ENCODE data around the gene ZNF304.

The ZNF304 gene

DNA sequence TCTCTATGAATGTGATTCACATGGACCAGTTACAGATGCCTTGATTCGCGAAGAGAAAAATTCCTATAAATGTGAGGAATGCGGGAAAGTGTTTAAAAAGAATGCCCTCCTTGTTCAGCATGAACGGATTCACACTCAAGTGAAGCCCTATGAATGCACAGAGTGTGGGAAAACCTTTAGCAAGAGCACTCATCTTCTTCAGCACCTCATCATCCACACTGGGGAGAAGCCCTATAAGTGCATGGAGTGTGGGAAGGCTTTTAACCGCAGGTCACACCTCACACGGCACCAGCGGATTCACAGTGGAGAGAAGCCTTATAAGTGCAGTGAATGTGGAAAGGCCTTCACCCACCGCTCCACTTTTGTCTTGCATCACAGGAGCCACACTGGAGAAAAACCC is 23.1 kb upstream of the ZNF304 start:
- Mint-ChIP-seq H3K27ac (no peak overlapping the region), H3K27me3 (ENCODE audit: low read depth) (no peaks in the 10 kb centered on the region), H3K4me1 (ENCODE audit: low read depth) (no peaks in the 10 kb centered on the region), H3K9me3 (peaks cover 56% of the 10 kb centered on the region), H3K36me3 (ENCODE audit: low read depth) (peaks cover 83% of the 10 kb centered on the region), H3K4me3 (no peak overlapping the region)
- DNase-seq (ENCODE audit: low spot score), result no peak

DNA sequence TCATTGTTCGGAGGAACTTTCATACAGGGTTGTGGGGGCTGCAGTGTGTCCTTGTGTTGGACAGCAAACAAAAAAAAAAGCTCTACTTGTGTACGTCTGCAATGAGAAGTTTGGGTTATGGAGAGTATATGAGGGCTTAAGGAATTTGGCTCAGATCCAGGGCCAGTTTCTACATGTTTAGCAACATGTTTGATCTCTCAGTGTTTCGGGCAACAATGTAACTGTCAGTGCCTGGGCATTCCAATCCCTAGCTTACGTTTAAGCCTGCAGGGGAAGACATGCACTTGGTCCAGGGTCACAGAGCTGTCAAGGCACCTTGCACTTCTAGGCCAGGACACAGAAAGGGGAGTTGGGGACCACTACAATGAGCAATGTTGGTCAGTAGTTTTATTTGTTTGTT is 16.9 kb upstream of the ZNF304 start:
- Mint-ChIP-seq H3K36me3 (ENCODE audit: low read depth) (peaks cover 23% of the 10 kb centered on the region), H3K9me3 (peaks cover 50% of the 10 kb centered on the region), H3K4me1 (ENCODE audit: low read depth) (no peaks in the 10 kb centered on the region), H3K27ac (no peak overlapping the region), H3K27me3 (ENCODE audit: low read depth) (no peaks in the 10 kb centered on the region), H3K4me3 (no peak overlapping the region)
- DNase-seq (ENCODE audit: low spot score), result no peak

DNA sequence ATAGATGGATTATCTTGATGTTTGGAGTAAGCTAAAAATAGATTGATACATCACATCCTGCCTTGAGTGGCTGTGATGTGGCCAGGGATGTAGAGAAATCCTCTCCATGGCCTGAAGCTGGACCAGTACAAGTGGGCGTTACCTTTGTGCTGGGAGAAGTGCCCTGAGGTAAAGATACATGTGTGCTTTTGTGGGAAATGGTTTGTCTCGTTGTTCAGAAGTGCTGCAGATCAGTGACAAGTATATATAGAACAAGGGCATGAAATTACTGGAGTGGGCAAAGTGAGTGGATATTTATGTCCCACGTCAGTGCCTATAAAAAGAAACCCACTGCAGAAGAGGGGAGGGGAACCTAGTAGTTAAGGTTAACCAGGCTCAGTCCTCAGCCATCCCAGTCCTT is 12.2 kb upstream of the ZNF304 start:
- H3K4me1 Mint-ChIP-seq (ENCODE audit: low read depth), result no peaks in the 10 kb centered on the region
- no peak for DNase-seq (ENCODE audit: low spot score)
- H3K4me3 Mint-ChIP-seq, result no peak overlapping the region
- no peak overlapping the region for H3K27ac Mint-ChIP-seq
- H3K9me3 Mint-ChIP-seq, result peaks cover 35% of the 10 kb centered on the region
- no peaks in the 10 kb centered on the region for H3K36me3 Mint-ChIP-seq (ENCODE audit: low read depth)
- no peaks in the 10 kb centered on the region for H3K27me3 Mint-ChIP-seq (ENCODE audit: low read depth)

DNA sequence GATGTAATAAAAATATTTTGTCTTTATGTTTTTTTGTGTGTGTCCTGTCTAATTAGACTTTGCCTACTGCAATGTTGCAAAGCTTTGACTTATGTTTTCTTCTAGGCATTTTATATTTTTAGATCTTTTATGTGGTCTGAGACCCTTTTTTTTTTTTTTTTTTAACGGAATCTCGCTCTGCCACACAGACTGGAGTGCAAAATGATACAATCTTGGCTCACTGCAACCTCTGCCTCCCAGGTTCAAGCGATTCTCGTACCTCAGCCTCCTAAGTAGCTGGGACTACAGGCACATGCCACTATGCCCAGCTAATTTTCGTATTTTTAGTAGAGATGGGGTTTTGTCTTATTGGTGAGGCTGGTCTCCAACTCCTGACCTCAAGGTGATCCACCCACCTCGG is 8.5 kb upstream of the ZNF304 start:
- Mint-ChIP-seq H3K9me3 (peaks cover 32% of the 10 kb centered on the region), H3K27ac (no peak overlapping the region), H3K4me1 (ENCODE audit: low read depth) (no peaks in the 10 kb centered on the region), H3K27me3 (ENCODE audit: low read depth) (no peaks in the 10 kb centered on the region), H3K4me3 (no peak overlapping the region), H3K36me3 (ENCODE audit: low read depth) (no peaks in the 10 kb centered on the region)
- DNase-seq (ENCODE audit: low spot score), result no peak

GRCh38 chr19:57348136-57348535 is 2.9 kb upstream of the ZNF304 start:
- Mint-ChIP-seq H3K4me1 (ENCODE audit: low read depth) (peaks cover 16% of the 10 kb centered on the region), H3K27me3 (ENCODE audit: low read depth) (no peaks in the 10 kb centered on the region), H3K27ac (no peak overlapping the region), H3K9me3 (peaks cover 38% of the 10 kb centered on the region), H3K4me3 (no peak overlapping the region), H3K36me3 (ENCODE audit: low read depth) (peaks cover 26% of the 10 kb centered on the region)
- no peak for DNase-seq (ENCODE audit: low spot score)

GRCh38 chr19:57351867-57352266 is 796 bp downstream of the ZNF304 start:
- peak overlapping the region; percentile 83 for H3K27ac Mint-ChIP-seq
- no peak for DNase-seq (ENCODE audit: low spot score)
- H3K9me3 Mint-ChIP-seq, result peaks cover 57% of the 10 kb centered on the region
- H3K4me3 Mint-ChIP-seq, result peak overlapping the region; percentile 93
- H3K4me1 Mint-ChIP-seq (ENCODE audit: low read depth), result peaks cover 17% of the 10 kb centered on the region
- no peaks in the 10 kb centered on the region for H3K27me3 Mint-ChIP-seq (ENCODE audit: low read depth)
- H3K36me3 Mint-ChIP-seq (ENCODE audit: low read depth), result peaks cover 62% of the 10 kb centered on the region

DNA sequence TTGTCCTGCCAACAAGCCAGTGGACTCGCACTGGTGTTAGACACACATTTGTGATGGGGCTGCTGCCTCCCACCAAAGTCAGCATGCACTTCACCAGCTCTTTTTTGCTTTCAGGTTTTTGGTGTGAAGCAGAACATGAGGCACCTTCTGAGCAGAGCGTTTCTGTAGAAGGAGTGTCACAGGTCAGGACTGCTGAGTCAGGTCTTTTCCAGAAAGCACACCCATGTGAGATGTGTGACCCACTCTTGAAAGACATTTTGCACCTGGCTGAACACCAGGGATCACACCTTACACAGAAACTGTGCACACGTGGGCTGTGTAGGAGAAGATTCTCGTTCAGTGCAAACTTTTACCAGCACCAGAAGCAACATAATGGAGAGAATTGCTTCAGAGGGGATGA is 4.8 kb downstream of the ZNF304 start:
- Mint-ChIP-seq H3K36me3 (ENCODE audit: low read depth) (peaks cover 82% of the 10 kb centered on the region), H3K4me1 (ENCODE audit: low read depth) (peaks cover 15% of the 10 kb centered on the region), H3K4me3 (no peak overlapping the region), H3K9me3 (peaks cover 75% of the 10 kb centered on the region), H3K27ac (no peak overlapping the region), H3K27me3 (ENCODE audit: low read depth) (no peaks in the 10 kb centered on the region)
- no peak for DNase-seq (ENCODE audit: low spot score)

- Mint-ChIP-seq H3K27ac (no peak overlapping the region), H3K4me3 (no peak overlapping the region), H3K4me1 (ENCODE audit: low read depth) (peaks cover 5% of the 10 kb centered on the region), H3K27me3 (ENCODE audit: low read depth) (no peaks in the 10 kb centered on the region), H3K36me3 (ENCODE audit: low read depth) (peaks cover 74% of the 10 kb centered on the region), H3K9me3 (peaks cover 69% of the 10 kb centered on the region)
- no peak for DNase-seq (ENCODE audit: low spot score)
Measured at GRCh38 chr19:57357406-57357805, 6.3 kb downstream of the ZNF304 start.

- peaks cover 65% of the 10 kb centered on the region for H3K9me3 Mint-ChIP-seq
Measured at GRCh38 chr19:57359300-57359699, 8.2 kb downstream of the ZNF304 start.

GRCh38 chr19:57362419-57362818 is 11.3 kb downstream of the ZNF304 start:
- peak overlapping the region; percentile 94 for H3K4me3 Mint-ChIP-seq
- H3K9me3 Mint-ChIP-seq, result peaks cover 42% of the 10 kb centered on the region
- H3K36me3 Mint-ChIP-seq (ENCODE audit: low read depth), result peaks cover 38% of the 10 kb centered on the region
- H3K4me1 Mint-ChIP-seq (ENCODE audit: low read depth), result peaks cover 10% of the 10 kb centered on the region
- H3K27me3 Mint-ChIP-seq (ENCODE audit: low read depth), result peaks cover 3% of the 10 kb centered on the region
- DNase-seq (ENCODE audit: low spot score), result no peak
- H3K27ac Mint-ChIP-seq, result no peak overlapping the region

More at GRCh38 chr19:57359300-57359699, 8.2 kb downstream of the ZNF304 start:
- no peak for DNase-seq (ENCODE audit: low spot score)
- peaks cover 10% of the 10 kb centered on the region for H3K4me1 Mint-ChIP-seq (ENCODE audit: low read depth)
- H3K27me3 Mint-ChIP-seq (ENCODE audit: low read depth), result peaks cover 3% of the 10 kb centered on the region
- no peak overlapping the region for H3K27ac Mint-ChIP-seq
- peaks cover 66% of the 10 kb centered on the region for H3K36me3 Mint-ChIP-seq (ENCODE audit: low read depth)
- no peak overlapping the region for H3K4me3 Mint-ChIP-seq

- H3K9me3 Mint-ChIP-seq, result peaks cover 36% of the 10 kb centered on the region
- peaks cover 3% of the 10 kb centered on the region for H3K27me3 Mint-ChIP-seq (ENCODE audit: low read depth)
- peak within 1 kb of the TSS; percentile 94 for H3K4me3 Mint-ChIP-seq
- peaks cover 32% of the 10 kb centered on the region for H3K36me3 Mint-ChIP-seq (ENCODE audit: low read depth)
- peak within 1 kb of the TSS; percentile 96 for H3K27ac Mint-ChIP-seq
- peak; percentile 99 for DNase-seq (ENCODE audit: low spot score)
- peaks cover 10% of the 10 kb centered on the region for H3K4me1 Mint-ChIP-seq (ENCODE audit: low read depth)
Measured at GRCh38 chr19:57362997-57363687, 12.1 kb downstream of the ZNF304 start, which contains the start of the genes TRAPPC2B and ZNF547. Gene TRAPPC2B, plus strand, starts transcription at chr19:57363551. Its CDS starts 1,283 bp downstream, at chr19:57364834. Gene ZNF547, plus strand, starts transcription at chr19:57363551. Its CDS starts 5,005 bp downstream, at chr19:57368556.

- peak overlapping the region; percentile 94 for H3K4me3 Mint-ChIP-seq
- peaks cover 35% of the 10 kb centered on the region for H3K9me3 Mint-ChIP-seq
- peaks cover 3% of the 10 kb centered on the region for H3K27me3 Mint-ChIP-seq (ENCODE audit: low read depth)
- H3K27ac Mint-ChIP-seq, result peak overlapping the region; percentile 96
- DNase-seq (ENCODE audit: low spot score), result no peak
- peaks cover 29% of the 10 kb centered on the region for H3K36me3 Mint-ChIP-seq (ENCODE audit: low read depth)
- peaks cover 10% of the 10 kb centered on the region for H3K4me1 Mint-ChIP-seq (ENCODE audit: low read depth)
Measured at GRCh38 chr19:57363688-57364181, 12.7 kb downstream of the ZNF304 start.

DNA sequence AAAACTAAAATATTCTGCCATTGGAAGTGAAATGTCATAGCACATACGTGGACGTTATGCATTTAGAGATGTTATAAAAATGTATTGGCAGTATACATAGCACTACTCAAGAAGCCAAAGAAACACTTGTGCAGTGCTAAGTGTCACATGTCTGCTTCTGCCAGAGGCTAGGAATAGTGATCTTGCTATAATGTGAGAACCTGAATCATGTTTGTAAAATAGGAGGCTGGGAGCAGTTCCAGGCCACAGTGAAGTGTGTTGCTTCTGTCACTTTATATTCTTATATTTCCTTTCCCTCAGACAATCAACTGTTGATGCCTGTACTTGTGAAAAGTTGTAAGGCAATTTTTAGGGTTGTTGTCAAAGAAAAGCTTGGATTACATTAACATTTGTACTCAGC is 15.7 kb downstream of the ZNF304 start:
- H3K27me3 Mint-ChIP-seq (ENCODE audit: low read depth), result peaks cover 3% of the 10 kb centered on the region
- no peak overlapping the region for H3K27ac Mint-ChIP-seq
- no peak for DNase-seq (ENCODE audit: low spot score)
- peaks cover 32% of the 10 kb centered on the region for H3K9me3 Mint-ChIP-seq
- H3K4me3 Mint-ChIP-seq, result no peak overlapping the region
- peaks cover 34% of the 10 kb centered on the region for H3K36me3 Mint-ChIP-seq (ENCODE audit: low read depth)
- peaks cover 10% of the 10 kb centered on the region for H3K4me1 Mint-ChIP-seq (ENCODE audit: low read depth)

GRCh38 chr19:57374179-57374578 is 23.1 kb downstream of the ZNF304 start:
- Mint-ChIP-seq H3K9me3 (peaks cover 71% of the 10 kb centered on the region), H3K27me3 (ENCODE audit: low read depth) (no peaks in the 10 kb centered on the region), H3K4me3 (no peak overlapping the region), H3K36me3 (ENCODE audit: low read depth) (peaks cover 65% of the 10 kb centered on the region), H3K4me1 (ENCODE audit: low read depth) (no peaks in the 10 kb centered on the region), H3K27ac (no peak overlapping the region)
- DNase-seq (ENCODE audit: low spot score), result no peak

Measured in T-helper 2 cell treated with Interferon-gamma antibody and Interleukin-4, amounts not matched to agents 5 μg/mL and 100 μg/mL, for 36 hours (primary cell).